Measurements from ENCODE around the gene SUPT4H1.
"Not testable (repeated sequence)": the region's sequence is repeated elsewhere in the genome, so short reads cannot be mapped to it uniquely, and the experiment has no call there.

The SUPT4H1 gene

GRCh38 chr17:58362368-58363014, 10.5 kb upstream of the SUPT4H1 start:
- DNase-seq: no peak

DNA sequence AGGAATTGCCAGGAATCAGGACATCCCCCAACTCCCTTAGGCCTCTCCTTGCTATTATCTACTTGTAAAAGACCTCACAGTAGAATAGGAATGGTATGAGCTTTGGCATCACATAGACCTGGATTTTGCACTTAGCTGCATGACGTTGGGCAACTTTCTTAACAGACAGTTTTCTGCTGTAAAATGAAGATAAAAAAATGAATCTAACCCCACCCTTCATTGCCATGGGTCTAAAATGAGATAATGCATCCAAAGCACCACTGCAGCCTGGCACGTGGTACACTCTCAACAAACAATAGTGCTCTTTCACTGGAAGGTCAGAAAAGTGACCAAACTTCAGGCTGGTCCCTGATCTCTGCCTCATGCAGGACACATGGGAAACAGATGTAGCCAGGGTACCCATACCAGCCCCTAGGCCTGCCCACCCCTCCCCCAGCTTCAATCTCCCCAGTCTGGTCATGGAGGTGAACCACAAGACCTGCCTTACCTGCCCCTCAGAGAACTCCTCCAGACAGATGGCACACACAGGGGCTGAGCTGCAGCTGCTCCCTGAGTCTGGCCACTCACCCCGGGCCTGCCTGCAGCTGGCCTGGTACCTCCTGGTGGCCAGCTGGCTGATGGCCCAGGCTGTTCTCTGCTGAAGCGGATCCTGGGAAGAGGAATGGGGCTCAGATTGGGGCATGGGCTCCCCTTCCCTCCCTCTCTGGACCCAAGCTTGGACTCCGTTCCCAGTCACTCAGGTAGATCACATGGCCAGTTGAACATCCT, 8.5 kb upstream of the SUPT4H1 start:
- no peak for DNase-seq

- no peak for DNase-seq
Observed at GRCh38 chr17:58358408-58359172, 6.6 kb upstream of the SUPT4H1 start.

DNA sequence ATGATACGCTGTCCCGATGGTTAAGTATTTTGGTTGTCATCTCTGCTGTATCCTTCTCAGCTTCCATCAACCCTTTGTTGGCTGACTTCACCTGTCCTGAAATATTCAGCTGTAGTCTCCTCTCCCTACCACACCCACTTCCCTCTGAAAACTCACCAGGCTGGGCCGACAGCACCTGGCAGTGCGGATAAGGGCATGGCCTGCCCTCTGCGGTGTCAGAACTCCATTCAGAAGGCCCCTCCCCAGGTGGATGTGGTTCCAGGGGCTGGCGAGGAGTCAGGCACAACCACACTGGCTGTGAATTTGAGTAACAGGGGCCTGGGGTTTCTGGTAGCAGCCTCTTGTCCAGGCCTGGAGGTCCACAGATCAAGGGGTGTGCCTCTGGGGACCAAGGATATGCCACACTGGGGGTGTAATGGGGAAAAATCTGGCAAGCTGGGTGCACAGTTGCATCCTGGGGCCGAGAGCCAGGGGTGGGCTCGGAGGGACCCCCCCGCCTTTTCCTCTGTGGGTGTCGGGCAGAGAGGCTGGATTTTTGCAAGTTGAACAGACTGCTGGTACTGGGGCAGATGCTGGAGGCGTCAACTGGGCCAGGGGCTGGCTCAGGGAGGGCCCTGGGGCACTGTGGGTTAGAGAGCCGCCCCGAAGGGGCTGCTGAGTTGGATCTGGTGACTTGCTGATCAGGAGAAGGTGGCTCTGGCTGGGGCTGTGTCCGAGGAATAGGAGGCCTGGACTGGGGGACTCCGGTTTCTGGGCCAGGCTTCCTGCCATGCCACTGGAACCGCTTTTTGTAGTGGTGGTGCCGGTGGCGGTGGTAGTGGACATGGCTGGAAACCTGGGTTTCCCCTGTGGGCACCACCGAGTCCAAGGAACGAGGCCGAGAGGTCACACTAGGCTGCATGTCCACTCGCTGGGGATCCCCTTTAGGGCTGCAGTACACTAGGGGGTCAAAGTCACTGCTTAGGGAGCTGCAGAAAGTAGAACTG, 5.6 kb upstream of the SUPT4H1 start:
- no peak for DNase-seq

- no peak for DNase-seq
Observed at GRCh38 chr17:58356231-58356630, 4.2 kb upstream of the SUPT4H1 start.

GRCh38 chr17:58354541-58355216, 2.7 kb upstream of the SUPT4H1 start:
- DNase-seq: no peak

GRCh38 chr17:58353389-58353825, 1.4 kb upstream of the SUPT4H1 start:
- no peak for DNase-seq

DNA sequence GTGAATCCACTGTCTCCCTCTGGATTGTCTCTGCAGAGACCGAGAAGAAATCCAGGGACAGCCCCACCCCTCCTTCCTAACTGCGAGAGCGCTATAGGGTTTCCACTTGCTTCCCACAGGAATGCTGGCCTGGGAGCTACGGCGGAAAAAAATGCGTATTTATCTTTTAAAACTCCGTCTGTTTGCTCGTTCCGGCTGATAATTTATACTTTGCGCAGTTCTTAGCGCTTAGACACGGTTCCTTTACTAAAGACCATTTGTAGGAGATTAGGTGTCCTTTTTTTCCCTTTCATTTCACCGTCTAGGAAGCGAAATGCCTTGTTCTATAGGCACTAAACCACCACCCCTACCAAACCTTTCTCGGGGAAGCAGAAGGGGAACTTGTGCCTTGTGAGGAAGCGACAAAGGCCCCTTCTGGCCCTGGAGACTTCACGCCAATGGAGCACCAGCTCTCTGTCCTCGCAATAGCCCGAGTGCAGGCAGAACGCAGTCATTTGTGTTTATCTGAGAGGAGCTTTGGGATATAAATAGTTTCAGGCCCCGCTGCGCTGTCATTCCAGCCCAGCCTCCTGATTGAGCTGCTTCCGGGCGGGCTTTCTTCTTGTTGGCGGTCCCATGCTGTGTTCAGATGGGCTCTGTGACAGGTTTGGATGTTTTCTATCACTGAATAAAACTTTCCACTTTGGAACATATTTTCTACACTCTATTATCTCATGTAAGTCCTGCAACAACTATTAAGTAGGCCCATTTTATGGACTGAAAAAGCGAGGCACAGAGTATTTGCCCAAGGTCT, 791 bp upstream of the SUPT4H1 start:
- no peak for DNase-seq

DNA sequence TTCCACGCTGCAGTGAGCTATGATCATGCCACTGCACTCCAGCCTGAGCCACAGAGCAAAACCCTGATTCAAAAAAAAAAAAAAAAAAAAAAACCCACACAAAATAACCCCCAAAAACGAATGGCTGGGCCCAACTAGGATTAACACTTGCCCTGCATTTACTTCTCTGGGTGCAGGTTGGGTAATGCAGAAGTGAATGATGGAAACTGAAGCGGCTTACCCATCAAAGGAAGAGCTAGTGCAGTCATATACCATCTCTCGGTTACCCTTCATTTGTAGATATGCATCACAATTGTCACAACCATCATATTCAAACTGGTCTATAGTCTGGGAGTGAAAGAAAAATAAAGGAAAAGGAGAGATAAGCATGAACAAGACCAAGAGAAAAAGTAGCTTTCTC, 819 bp downstream of the SUPT4H1 start:
- DNase-seq: no peak

DNA sequence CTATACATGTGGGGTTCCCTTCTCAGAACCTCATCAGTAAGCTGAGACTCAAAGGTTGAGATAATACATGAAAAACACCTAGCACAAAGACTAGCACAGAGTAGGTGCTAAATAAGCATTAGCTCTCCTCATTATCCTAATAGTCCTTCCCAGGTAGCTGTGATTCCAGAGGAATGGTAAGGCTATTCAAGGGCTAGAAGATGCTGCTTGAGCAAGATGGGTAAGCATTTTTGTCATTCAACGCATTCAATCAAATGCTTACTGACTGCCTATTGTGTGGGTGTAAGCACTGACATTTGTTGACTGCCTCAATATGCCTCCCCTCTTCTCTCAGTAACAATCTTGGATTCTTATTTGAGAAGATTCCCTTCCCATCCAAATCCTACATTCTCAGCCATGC, 4.0 kb downstream of the SUPT4H1 start:
- no peak for DNase-seq

DNA sequence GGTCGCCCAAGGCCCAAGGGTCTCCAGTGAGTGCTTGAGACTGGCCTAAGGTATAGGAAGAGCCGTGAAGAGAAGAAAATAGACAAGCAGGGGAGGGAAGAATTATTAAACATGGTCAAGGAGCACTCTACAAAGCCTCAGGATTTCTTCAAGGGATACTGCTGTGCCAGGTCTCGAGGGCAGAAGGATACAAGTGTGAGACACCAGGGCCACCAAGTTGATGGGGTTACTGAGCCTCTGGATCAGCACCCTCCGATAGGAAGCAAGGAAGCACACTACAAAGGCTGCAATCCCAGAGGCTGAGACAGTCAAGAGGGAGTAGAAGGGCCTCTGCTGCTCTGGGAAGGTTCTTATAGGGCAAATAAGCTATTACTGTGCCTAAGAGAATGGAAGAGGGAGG, 6.5 kb downstream of the SUPT4H1 start:
- no peak for DNase-seq

GRCh38 chr17:58344791-58345157, 7.2 kb downstream of the SUPT4H1 start:
- no peak for DNase-seq

- no peak for DNase-seq
Observed at GRCh38 chr17:58344047-58344790, 7.8 kb downstream of the SUPT4H1 start.

DNA sequence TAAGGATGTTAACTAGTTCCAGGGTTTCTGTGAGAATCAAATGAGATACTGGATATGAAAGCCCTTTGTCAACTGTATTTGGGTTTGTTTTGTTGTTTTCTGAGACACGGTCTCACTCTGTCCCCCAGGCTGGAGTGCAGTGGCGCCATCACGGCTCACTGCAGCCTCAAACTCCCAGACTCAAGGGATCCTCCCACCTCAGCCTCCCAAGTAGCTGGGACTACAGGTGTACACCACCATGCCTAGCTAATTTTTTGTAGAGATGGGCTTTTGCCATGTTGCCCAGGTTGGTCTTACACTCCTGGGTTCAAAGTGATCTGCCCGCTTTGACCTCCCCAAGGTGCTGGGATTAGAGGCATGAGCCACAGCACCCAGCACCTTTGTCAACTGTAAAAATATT, 8.9 kb downstream of the SUPT4H1 start:
- no peak for DNase-seq

GRCh38 chr17:58341861-58342475, 10.0 kb downstream of the SUPT4H1 start:
- DNase-seq: no peak

- DNase-seq: not testable (repeated sequence)
Observed at GRCh38 chr17:58341136-58341860, 10.7 kb downstream of the SUPT4H1 start.

DNA sequence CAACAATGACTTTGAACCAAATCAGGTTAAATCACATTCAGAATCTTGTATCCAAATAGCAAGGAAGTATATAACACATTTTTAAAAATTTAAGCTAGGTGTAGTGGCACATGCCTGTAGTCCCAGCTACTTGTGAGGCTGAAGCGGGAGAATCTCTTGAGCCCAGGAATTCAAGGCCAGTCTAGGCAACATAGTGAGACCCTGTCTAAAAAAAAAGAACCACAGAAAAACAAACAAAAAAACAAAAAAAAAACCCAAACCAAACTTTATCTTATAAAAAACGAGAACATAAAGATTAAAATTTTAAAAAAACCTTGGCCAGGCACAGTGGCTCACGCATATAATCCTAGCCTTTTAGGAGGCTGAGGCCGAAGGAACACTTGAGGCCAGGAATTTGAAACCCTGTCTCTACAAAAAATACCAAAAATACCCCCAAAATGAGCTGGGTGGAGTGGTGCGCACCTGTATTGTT, 11.6 kb downstream of the SUPT4H1 start:
- DNase-seq: no peak

- DNase-seq: no peak
Observed at GRCh38 chr17:58339755-58340404, 12.1 kb downstream of the SUPT4H1 start.

Measured in NCI-H1105 (cell line).